NCI-H2227 treated with DMSO at 0.1 percent for 48 hours (cell line): ENCODE data around the gene TNIP1.

Experiments used
- DNase-seq: peaks from one replicate; lab custom pipeline; 2025; lab: John Stamatoyannopoulos, UW

Gene TNIP1

DNA sequence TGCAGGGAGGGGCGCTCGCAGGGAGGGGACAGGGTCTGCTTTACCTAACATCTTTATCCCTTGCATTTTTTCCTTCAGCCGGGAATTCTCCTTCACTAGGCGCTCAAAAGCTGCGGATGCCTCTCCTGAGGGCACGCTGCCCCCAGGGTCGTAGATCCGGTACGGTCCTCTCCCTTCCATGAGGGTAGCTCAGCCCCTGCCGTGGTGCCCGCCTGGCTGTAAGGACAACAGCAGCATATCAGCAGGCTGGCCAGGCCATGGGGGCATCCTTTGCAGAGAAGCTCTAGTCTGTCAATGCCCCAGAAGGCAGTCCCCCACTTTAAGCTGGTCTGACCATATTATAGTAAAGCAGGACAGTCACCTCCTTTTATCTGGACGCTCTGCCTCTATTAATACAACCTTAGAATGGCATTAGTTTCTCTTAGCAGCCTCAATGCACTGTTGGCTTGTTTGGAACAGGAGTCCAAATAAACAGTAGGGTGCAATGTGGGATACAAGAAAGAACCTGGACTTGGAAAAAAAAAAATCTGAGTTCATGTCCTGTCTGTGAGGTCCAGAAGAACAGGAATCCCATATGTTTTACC is 15.8 kb downstream of the TNIP1 start:
- no peak for DNase-seq

- no peak for DNase-seq
Observed at GRCh38 chr5:151063142-151063989, 17.5 kb downstream of the TNIP1 start.

- no peak for DNase-seq
Observed at GRCh38 chr5:151062405-151063141, 18.3 kb downstream of the TNIP1 start.

- no peak for DNase-seq
Observed at GRCh38 chr5:151060742-151061141, 20.1 kb downstream of the TNIP1 start.

DNA sequence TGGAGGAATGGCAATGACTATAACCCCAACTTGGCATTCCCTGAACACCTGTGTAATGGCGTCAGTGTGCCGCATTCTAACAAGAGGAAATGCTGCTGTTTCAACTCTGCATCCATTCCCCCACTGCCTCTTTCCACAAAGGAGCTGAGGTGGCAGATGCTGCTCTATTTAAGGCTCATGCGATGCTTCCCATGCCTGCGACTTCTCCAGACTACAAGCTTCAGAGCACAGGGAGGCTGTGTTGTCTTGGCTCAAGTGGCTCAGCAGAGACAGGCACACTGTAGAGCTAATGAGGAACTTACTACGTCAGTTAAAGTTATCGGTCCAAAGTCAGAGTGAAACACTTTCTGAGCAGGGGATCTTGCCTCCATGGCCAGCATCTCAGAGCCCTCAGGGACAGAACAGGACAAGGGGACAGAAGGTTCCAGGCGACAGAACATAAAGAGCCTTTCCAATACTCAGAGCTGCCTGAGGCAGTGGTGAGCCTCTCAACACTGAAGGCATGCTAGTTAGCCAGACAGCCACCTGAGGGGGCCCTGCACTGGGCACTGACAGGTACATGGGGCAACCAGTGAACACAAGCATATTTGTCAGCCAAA is 21.8 kb downstream of the TNIP1 start:
- no peak for DNase-seq

DNA sequence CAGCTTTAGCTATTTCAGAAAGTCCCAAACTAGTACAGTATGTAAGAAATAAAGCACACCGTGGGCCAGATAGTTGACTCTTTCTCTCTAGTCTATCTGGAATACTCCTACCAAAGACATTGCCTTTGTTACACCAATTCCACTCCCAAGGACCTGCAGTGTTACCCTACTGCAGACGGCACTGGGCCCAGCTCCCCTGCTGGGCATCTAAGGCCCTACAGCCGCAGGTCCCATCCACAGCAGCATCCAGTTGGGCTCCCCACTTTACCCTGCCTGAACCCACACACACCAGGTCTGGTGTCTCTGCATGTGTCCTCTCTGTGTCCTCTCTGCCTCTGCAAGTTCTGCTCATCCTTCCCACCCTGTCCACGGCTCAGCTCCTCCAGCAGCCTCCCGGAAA is 22.5 kb downstream of the TNIP1 start:
- DNase-seq, result no peak

- DNase-seq, result no peak
Observed at GRCh38 chr5:151056379-151057325, 24.2 kb downstream of the TNIP1 start.

DNA sequence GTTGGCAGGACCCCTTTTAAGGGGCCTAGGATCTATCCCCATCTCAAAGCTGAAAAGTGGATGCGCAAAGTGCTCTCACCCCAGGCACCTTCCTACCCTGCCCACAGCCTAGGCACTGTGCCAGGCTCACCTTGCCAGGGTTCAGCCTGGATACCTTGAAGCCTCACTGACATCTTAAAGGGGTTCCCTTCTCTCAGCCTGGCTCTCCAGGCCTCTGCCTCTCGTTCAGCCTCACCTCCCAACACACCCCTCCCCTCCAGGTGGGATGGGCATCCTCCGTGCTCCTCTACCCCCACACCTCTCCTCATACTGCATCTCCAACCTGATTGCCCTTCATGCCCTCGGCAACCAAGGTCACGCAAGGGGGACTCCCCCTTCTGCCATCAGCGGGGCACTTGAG is 25.5 kb downstream of the TNIP1 start:
- DNase-seq, result no peak

GRCh38 chr5:151054709-151055108 is 26.1 kb downstream of the TNIP1 start:
- DNase-seq, result no peak

GRCh38 chr5:151053796-151054462 is 26.9 kb downstream of the TNIP1 start:
- no peak for DNase-seq

DNA sequence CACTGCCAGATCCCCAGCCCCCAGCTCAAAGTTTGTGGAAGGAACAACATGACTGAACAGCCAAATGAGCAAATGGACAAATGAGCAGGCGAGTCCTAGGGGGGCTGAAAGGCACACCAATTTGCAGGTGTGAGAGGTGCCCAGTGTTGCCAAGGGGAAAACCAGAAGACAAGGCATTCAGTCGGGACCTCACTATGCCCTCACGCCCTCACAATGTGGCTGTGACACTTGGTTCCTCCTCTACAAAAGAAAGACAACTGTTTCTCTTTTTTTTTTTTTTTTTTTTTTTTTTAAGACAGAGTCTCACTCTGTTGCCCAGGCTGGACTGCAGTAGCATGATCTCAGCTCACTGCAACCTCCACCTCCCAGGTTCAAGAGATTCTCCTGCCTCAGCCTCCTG is 28.0 kb downstream of the TNIP1 start:
- no peak for DNase-seq

DNA sequence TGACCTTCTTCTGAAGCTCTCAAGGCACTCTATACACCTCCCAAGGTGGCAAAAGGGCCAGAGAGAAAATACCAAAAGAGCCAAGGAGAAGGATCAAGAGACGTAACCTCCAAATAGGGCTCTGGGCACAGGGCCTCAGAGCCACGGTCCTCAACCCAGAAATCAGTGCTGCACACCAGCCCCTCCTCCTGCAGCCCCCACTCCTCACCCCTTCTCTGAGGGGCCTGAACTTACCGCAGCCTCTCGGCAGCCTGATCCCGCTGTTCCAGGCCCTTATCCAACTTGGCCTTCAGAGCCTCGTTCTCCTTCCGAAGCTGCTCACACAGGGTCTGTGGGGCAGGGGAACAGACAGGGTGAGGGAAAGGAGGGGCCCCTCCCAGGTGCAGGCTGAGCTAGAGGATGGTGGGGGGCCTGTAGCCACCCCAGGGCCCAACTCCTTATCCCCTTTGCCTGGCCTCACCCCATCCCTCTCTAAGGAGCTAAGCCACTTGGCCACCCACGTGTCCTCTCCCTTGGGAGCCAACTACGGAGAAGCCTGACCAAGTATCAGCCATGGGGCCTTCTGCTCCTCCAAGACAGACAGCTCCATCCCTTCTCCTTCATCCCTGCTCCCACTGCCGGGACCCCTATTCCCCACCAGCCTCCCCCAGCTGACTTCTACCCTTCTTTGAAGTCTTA is 28.8 kb downstream of the TNIP1 start:
- DNase-seq, result no peak

- DNase-seq, result peak; percentile 14
Observed at GRCh38 chr5:151051066-151051930, 29.5 kb downstream of the TNIP1 start.

DNA sequence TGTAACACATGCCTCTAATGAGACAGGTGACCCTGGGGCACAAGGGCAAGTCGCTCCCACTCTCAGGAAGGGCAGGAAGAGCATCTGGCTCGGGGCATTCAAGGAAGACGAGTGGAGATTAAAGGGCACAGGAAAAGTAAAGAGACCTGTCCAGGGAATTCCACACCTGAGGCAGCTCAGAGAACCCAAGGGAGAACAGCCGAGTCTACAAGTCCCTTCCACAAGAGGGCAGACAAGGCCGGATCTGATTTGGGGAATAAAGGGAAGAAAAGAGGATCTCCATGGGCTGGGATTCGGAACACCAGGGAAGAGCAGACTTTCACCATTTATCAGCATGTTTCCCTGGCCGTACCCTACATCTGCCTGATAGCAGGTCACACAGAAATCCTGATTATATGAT is 32.3 kb downstream of the TNIP1 start:
- DNase-seq, result no peak

DNA sequence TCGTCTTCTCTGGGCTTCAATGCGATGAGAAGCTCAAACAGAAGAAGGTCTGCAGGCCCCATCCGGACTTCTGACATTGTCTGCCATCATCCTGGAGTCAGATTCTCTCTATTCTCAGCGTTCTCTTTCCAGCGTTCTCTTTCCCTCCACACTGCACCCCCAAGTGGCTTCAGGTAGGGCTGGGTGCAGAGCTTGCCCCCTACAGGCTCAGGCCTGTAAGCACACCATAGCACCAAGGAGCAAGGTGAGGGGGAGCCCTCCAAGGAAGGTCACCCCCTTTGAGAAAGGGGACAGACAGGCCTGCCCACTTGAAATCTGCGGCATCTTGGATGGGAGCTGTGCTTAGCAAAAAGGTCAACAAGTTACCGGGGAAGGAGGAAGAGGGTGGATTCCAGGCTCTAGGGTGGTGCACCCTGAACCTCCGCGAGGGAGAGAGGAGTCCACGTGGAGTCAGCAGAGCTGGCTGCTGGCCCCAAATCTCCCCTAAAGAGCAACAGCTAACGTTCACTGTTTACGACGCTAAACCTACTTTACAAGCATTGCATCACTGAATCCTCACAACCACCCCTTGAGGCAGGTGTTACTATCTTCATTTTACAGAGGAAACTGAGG is 32.9 kb downstream of the TNIP1 start:
- DNase-seq, result no peak

DNA sequence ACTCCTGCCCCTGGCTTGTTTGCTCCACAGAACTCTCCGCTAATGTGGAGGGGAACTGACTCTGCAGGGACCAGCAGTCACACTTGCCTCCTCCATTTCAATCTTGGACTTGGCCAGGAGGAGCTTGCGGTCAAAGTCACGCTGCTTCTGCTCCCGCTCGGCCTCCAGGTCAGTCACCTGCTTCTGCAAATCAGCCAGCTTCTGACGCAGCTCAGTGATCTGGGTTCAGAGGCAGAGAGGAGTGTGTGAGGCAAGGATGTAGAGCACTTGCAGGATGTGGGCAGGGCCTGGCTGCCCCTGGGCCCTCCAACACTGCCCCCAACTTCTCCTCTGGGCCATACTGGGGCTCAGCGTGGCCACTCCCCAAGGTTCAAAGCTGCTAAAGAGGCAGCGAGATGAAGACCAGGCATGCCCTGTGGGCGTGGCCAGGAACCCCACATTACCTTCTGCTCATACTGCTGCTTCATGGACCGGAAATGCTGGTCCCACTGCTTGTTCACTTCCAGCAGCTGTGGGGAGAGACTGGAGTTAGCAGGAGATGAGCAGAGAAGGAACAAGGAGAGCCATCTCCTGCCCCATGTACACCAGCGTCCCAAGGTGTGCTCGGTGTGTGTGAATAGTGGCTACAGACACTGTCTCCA is 38.3 kb downstream of the TNIP1 start:
- no peak for DNase-seq

- DNase-seq, result no peak
Observed at GRCh38 chr5:151041577-151042268, 39.1 kb downstream of the TNIP1 start.
